Measurements from ENCODE around the gene NDRG4.

Gene NDRG4

GRCh38 chr16:58495521-58496331, 4.2 kb upstream of the NDRG4 start:
- DNase-seq, result no peak

- no peak for DNase-seq
These were observed 2.5 kb upstream of the NDRG4 start for GRCh38 chr16:58497468-58497867.

- no peak for DNase-seq
These were observed 2.0 kb upstream of the NDRG4 start for GRCh38 chr16:58497935-58498334.

GRCh38 chr16:58498341-58499091, 1.4 kb upstream of the NDRG4 start:
- no peak for DNase-seq

GRCh38 chr16:58499092-58499511, 841 bp upstream of the NDRG4 start:
- DNase-seq, result no peak

GRCh38 chr16:58500430-58501241, 693 bp downstream of the NDRG4 start:
- no peak for DNase-seq

- DNase-seq, result no peak
These were observed 1.5 kb downstream of the NDRG4 start for GRCh38 chr16:58501242-58502131.

GRCh38 chr16:58502217-58502921, 2.4 kb downstream of the NDRG4 start:
- DNase-seq, result no peak

GRCh38 chr16:58503166-58503862, 3.4 kb downstream of the NDRG4 start:
- no peak for DNase-seq

- no peak for DNase-seq
These were observed 4.1 kb downstream of the NDRG4 start for GRCh38 chr16:58503863-58504688.

- no peak for DNase-seq
These were observed 6.6 kb downstream of the NDRG4 start for GRCh38 chr16:58506241-58507194.

GRCh38 chr16:58507195-58507962, 7.4 kb downstream of the NDRG4 start:
- no peak for DNase-seq

- DNase-seq, result no peak
These were observed 8.2 kb downstream of the NDRG4 start for GRCh38 chr16:58507963-58508670.

GRCh38 chr16:58508671-58509251, 8.8 kb downstream of the NDRG4 start:
- DNase-seq, result no peak

- no peak for DNase-seq
These were observed 9.5 kb downstream of the NDRG4 start for GRCh38 chr16:58509256-58510096.

Data from fibroblast of skin of scalp (primary cell).